ENCODE measurements around the gene TBX10.
"Not testable (repeated sequence)": the region's sequence is repeated elsewhere in the genome, so short reads cannot be mapped to it uniquely, and the experiment has no call there.

TBX10 gene

GRCh38 chr11:67599149-67599548 lies 40.4 kb downstream of the TBX10 start:
- H3K4me3 ChIP-seq (ENCODE audit: low read length) = no peak overlapping the region
- no peaks in the 10 kb centered on the region for H3K36me3 ChIP-seq (ENCODE audit: control insufficient read depth, insufficient read depth, low read length, severe bottlenecking)
- no peak for DNase-seq (ENCODE audit: low read depth)
- H3K9me3 ChIP-seq (ENCODE audit: control insufficient read depth, low read length) = peaks cover 5% of the 10 kb centered on the region
- no peaks in the 10 kb centered on the region for H3K4me1 ChIP-seq (ENCODE audit: control insufficient read depth, insufficient read depth, low read length)
- peaks cover 15% of the 10 kb centered on the region for H3K27me3 ChIP-seq (replicated peaks; ENCODE audit: control insufficient read depth, insufficient read depth, low read length)
- no peak overlapping the region for H3K9ac ChIP-seq (ENCODE audit: low read length)

GRCh38 chr11:67597963-67598362 lies 41.6 kb downstream of the TBX10 start:
- peaks cover 15% of the 10 kb centered on the region for H3K27me3 ChIP-seq (replicated peaks; ENCODE audit: control insufficient read depth, insufficient read depth, low read length)
- not testable (repeated sequence) for H3K9ac ChIP-seq (ENCODE audit: low read length); H3K36me3 ChIP-seq (ENCODE audit: control insufficient read depth, insufficient read depth, low read length, severe bottlenecking); H3K4me3 ChIP-seq (ENCODE audit: low read length); H3K9me3 ChIP-seq (ENCODE audit: control insufficient read depth, low read length); H3K4me1 ChIP-seq (ENCODE audit: control insufficient read depth, insufficient read depth, low read length); DNase-seq (ENCODE audit: low read depth)

DNA sequence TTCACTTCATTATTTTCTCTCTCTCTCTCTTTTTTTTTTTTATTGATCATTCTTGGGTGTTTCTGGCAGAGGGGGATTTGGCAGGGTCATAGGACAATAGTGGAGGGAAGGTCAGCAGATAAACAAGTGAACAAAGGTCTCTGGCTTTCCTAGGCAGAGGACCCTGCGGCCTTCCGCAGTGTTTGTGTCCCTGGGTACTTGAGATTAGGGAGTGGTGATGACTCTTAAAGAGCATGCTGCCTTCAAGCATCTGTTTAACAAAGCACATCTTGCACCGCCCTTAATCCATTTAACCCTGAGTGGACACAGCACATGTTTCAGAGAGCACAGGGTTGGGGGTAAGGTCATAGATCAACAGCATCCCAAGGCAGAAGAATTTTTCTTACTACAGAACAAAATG lies 42.1 kb downstream of the TBX10 start:
- peaks cover 15% of the 10 kb centered on the region for H3K27me3 ChIP-seq (replicated peaks; ENCODE audit: control insufficient read depth, insufficient read depth, low read length)
- H3K4me1 ChIP-seq (ENCODE audit: control insufficient read depth, insufficient read depth, low read length); H3K4me3 ChIP-seq (ENCODE audit: low read length); H3K36me3 ChIP-seq (ENCODE audit: control insufficient read depth, insufficient read depth, low read length, severe bottlenecking); H3K9me3 ChIP-seq (ENCODE audit: control insufficient read depth, low read length); DNase-seq (ENCODE audit: low read depth); H3K9ac ChIP-seq (ENCODE audit: low read length): not testable (repeated sequence)

DNA sequence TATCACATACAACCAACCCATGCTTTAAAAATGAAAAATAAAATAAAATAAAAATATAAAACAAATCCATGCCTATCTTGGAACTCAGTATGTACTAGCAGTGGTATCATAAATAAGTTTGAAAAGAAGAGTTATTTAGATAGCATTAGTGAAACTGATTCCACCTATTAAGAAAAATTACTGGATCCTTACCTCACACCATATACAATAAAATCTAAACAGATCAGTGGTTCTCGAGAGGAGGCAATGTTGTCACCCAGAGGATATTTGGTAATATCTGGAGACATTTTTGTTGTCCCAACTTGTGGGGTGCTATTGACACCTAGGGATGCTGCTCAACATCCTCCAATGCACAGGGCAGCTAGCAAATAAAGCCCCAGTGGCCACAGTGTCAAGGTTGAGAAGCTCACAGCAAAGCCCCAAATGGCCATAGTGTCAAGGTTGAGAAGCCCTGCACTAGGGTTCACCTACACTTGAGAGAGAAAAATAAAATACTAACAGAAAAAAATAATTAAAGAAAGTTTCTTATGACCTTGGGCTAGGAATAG lies 42.7 kb downstream of the TBX10 start:
- H3K9me3 ChIP-seq (ENCODE audit: control insufficient read depth, low read length) = peaks cover 2% of the 10 kb centered on the region
- H3K4me1 ChIP-seq (ENCODE audit: control insufficient read depth, insufficient read depth, low read length) = no peaks in the 10 kb centered on the region
- H3K4me3 ChIP-seq (ENCODE audit: low read length) = no peak overlapping the region
- H3K27me3 ChIP-seq (replicated peaks; ENCODE audit: control insufficient read depth, insufficient read depth, low read length) = peaks cover 15% of the 10 kb centered on the region
- no peak overlapping the region for H3K9ac ChIP-seq (ENCODE audit: low read length)
- DNase-seq (ENCODE audit: low read depth) = no peak
- no peaks in the 10 kb centered on the region for H3K36me3 ChIP-seq (ENCODE audit: control insufficient read depth, insufficient read depth, low read length, severe bottlenecking)

DNA sequence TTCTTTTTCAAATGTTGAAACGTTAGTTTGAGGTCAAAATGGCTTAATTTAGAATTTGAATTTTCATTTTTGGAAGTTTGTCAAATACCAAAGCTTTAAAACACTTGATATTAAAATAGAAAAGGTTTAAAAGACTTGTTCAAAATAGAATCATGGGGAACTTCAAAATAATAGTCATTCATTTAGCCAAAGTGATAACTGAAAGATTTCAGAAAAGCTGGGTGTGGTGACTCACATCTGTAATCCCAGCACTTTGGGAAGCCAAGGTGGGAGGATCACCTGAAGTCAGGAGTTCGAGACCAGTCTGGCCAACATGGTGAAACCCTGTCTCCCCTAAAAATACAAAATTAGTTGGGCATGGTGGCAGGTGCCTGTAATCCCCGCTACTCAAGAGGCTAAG lies 45.1 kb downstream of the TBX10 start:
- Histone ChIP-seq H3K4me3 (ENCODE audit: low read length) (no peak overlapping the region), H3K27me3 (replicated peaks; ENCODE audit: control insufficient read depth, insufficient read depth, low read length) (no peaks in the 10 kb centered on the region), H3K4me1 (ENCODE audit: control insufficient read depth, insufficient read depth, low read length) (no peaks in the 10 kb centered on the region), H3K36me3 (ENCODE audit: control insufficient read depth, insufficient read depth, low read length, severe bottlenecking) (no peaks in the 10 kb centered on the region), H3K9me3 (ENCODE audit: control insufficient read depth, low read length) (peaks cover 2% of the 10 kb centered on the region), H3K9ac (ENCODE audit: low read length) (no peak overlapping the region)
- no peak for DNase-seq (ENCODE audit: low read depth)

DNA sequence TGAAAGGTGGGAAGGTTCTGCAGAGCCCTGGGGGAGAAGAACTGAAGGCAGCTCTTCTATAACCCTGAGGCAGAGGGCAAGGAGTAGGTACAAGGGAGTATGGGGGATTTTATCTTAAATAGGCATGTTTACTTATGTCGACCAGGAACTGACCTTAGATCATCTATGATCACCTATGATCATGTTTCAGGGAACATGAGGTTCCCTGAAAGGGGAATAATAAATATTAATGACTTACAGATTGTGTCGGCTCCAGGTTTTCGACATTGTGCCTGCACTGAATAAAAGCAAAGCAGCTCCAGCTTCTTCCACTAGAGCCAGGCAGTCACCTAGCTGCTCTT lies 46.0 kb downstream of the TBX10 start:
- H3K36me3 ChIP-seq (ENCODE audit: control insufficient read depth, insufficient read depth, low read length, severe bottlenecking) = no peaks in the 10 kb centered on the region
- H3K4me3 ChIP-seq (ENCODE audit: low read length) = no peak overlapping the region
- H3K4me1 ChIP-seq (ENCODE audit: control insufficient read depth, insufficient read depth, low read length) = no peaks in the 10 kb centered on the region
- no peak overlapping the region for H3K9ac ChIP-seq (ENCODE audit: low read length)
- H3K27me3 ChIP-seq (replicated peaks; ENCODE audit: control insufficient read depth, insufficient read depth, low read length) = no peaks in the 10 kb centered on the region
- peaks cover 2% of the 10 kb centered on the region for H3K9me3 ChIP-seq (ENCODE audit: control insufficient read depth, low read length)
- DNase-seq (ENCODE audit: low read depth) = no peak

DNA sequence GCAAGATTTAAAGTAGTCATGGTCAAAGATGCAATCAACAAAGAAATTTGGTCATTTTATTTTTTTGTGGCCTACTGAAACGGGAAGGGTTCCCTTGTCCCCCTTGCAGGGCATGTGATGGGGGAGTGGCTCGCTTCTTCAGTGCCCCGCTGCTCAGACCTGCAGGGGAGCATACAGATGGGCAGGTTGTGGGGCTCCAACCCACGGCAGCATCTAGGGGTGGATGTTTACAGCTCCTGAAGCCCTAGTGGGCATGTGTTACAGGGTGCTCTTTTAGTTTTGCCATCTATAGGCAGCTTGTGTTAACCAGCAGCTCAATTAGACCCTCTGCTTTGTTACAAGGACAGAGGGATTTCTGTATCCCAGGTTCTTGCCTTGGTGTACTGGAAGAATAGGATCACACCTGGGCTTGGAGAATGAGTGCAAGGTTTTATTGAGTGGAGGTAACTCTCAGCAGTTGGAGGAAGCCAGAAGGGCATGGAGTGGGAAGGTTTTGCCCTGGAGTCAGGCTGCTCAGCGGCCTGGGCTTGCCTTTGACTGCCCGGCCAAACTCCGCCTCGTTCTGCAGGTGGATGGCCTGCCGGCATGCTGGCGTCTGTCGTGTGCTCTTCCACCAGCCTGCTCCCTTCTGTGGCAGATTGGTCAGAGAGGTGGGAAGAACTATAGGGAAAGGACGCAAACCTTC lies 46.5 kb downstream of the TBX10 start:
- Histone ChIP-seq H3K36me3 (ENCODE audit: control insufficient read depth, insufficient read depth, low read length, severe bottlenecking) (peaks cover 3% of the 10 kb centered on the region), H3K27me3 (replicated peaks; ENCODE audit: control insufficient read depth, insufficient read depth, low read length) (no peaks in the 10 kb centered on the region), H3K4me3 (ENCODE audit: low read length) (no peak overlapping the region), H3K9ac (ENCODE audit: low read length) (no peak overlapping the region), H3K4me1 (ENCODE audit: control insufficient read depth, insufficient read depth, low read length) (no peaks in the 10 kb centered on the region), H3K9me3 (ENCODE audit: control insufficient read depth, low read length) (peaks cover 2% of the 10 kb centered on the region)
- DNase-seq (ENCODE audit: low read depth) = no peak

- not testable (repeated sequence) for H3K27me3 ChIP-seq (replicated peaks; ENCODE audit: control insufficient read depth, insufficient read depth, low read length); H3K9ac ChIP-seq (ENCODE audit: low read length); H3K4me3 ChIP-seq (ENCODE audit: low read length); H3K9me3 ChIP-seq (ENCODE audit: control insufficient read depth, low read length); DNase-seq (ENCODE audit: low read depth)
- H3K36me3 ChIP-seq (ENCODE audit: control insufficient read depth, insufficient read depth, low read length, severe bottlenecking) = peaks cover 16% of the 10 kb centered on the region
- peaks cover 11% of the 10 kb centered on the region for H3K4me1 ChIP-seq (ENCODE audit: control insufficient read depth, insufficient read depth, low read length)
These were observed 50.6 kb downstream of the TBX10 start for GRCh38 chr11:67588899-67589415.

DNA sequence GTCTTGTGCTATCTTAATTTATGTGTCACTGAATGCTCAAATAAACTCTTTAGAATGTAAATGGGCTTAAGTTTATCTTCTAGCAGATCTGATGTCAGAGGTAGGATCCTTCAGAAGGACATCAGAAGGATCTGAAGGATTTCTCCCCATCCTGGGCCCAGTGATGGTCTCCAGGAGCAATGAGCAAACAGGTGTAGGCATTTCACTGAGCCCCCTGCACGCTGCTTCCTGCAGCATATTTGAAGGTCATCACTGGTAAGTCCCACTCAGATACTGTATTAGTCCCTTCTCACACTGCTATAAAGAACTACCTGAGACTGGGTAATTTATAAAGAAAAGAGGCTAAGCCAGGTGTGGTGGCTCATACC lies 51.4 kb downstream of the TBX10 start:
- H3K36me3 ChIP-seq (ENCODE audit: control insufficient read depth, insufficient read depth, low read length, severe bottlenecking) = peaks cover 16% of the 10 kb centered on the region
- H3K9me3 ChIP-seq (ENCODE audit: control insufficient read depth, low read length) = no peaks in the 10 kb centered on the region
- H3K9ac ChIP-seq (ENCODE audit: low read length) = no peak overlapping the region
- H3K4me3 ChIP-seq (ENCODE audit: low read length) = no peak overlapping the region
- H3K4me1 ChIP-seq (ENCODE audit: control insufficient read depth, insufficient read depth, low read length) = peaks cover 11% of the 10 kb centered on the region
- H3K27me3 ChIP-seq (replicated peaks; ENCODE audit: control insufficient read depth, insufficient read depth, low read length) = no peaks in the 10 kb centered on the region
- DNase-seq (ENCODE audit: low read depth) = no peak

DNA sequence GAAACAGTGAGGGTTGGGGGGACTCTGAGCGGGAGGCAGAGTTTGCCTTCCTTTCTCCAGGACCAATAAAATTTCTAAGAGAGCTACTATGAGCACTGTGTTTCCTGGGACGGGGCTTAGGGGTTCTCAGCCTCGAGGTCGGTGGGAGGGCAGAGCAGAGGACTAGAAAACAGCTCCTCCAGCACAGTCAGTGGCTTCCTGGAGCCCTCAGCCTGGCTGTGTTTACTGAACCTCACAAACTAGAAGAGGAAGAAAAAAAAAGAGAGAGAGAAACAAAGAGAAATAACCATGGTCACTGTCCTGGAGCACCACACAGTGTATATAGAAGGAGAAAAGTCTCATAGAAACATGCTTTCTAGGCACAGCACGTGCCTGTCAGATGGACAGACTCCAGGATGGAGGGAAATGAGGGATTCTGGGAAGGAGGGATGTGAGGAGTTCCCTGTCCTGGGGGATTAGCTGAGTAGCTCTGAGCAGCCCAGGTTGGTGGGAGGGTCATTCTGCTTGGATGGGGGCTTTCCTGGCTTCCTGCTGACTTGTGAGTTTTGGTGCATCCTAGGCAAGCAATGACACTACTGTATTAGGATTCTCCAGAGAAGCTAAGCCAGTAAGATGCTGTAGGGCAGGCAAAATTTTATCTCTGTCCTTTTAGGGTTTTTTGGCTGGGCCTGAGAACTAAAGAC lies 52.9 kb downstream of the TBX10 start:
- Histone ChIP-seq H3K36me3 (ENCODE audit: control insufficient read depth, insufficient read depth, low read length, severe bottlenecking) (peaks cover 16% of the 10 kb centered on the region), H3K27me3 (replicated peaks; ENCODE audit: control insufficient read depth, insufficient read depth, low read length) (peaks cover 3% of the 10 kb centered on the region), H3K4me1 (ENCODE audit: control insufficient read depth, insufficient read depth, low read length) (peaks cover 17% of the 10 kb centered on the region), H3K9ac (ENCODE audit: low read length) (no peak overlapping the region), H3K4me3 (ENCODE audit: low read length) (no peak overlapping the region), H3K9me3 (ENCODE audit: control insufficient read depth, low read length) (no peaks in the 10 kb centered on the region)
- no peak for DNase-seq (ENCODE audit: low read depth)

DNA sequence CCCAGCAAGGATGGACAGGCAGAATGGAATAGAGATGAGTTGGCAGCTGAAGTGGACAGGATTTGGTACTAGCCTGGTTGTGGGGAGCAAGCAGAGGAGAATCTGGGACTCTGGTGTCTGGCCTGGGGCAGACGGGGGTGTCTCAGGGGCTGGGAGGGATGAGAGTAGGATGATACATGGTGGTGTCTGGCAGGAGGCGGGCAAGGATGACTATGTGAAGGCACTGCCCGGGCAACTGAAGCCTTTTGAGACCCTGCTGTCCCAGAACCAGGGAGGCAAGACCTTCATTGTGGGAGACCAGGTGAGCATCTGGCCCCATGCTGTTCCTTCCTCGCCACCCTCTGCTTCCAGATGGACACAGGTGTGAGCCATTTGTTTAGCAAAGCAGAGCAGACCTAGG lies 53.7 kb downstream of the TBX10 start:
- no peak overlapping the region for H3K4me3 ChIP-seq (ENCODE audit: low read length)
- peaks cover 16% of the 10 kb centered on the region for H3K36me3 ChIP-seq (ENCODE audit: control insufficient read depth, insufficient read depth, low read length, severe bottlenecking)

More for the DNA sequence above, 53.7 kb downstream of the TBX10 start:
- H3K27me3 ChIP-seq (replicated peaks; ENCODE audit: control insufficient read depth, insufficient read depth, low read length) = peaks cover 3% of the 10 kb centered on the region
- DNase-seq (ENCODE audit: low read depth) = no peak
- no peaks in the 10 kb centered on the region for H3K9me3 ChIP-seq (ENCODE audit: control insufficient read depth, low read length)
- peaks cover 17% of the 10 kb centered on the region for H3K4me1 ChIP-seq (ENCODE audit: control insufficient read depth, insufficient read depth, low read length)
- H3K9ac ChIP-seq (ENCODE audit: low read length) = no peak overlapping the region
